LNCAP (cell line): ENCODE data around the gene ATPAF2.

Source experiments
- CTCF ChIP-seq: fragments of 450-650 bp; IDR thresholded peaks from 2 replicates; pipeline ENCODE4 v1.5.1; 2017; ENCODE audit warnings: mild to moderate bottlenecking

Gene ATPAF2

GRCh38 chr17:18006495-18007239 is 32.3 kb downstream of the ATPAF2 start:
- TF ChIP-seq CTCF, result no peak

GRCh38 chr17:18005496-18005895 is 33.5 kb downstream of the ATPAF2 start:
- no peak for TF ChIP-seq CTCF

- TF ChIP-seq CTCF, result no peak
These were observed 34.1 kb downstream of the ATPAF2 start for GRCh38 chr17:18004884-18005305.

- TF ChIP-seq CTCF, result no peak
These were observed 34.6 kb downstream of the ATPAF2 start for GRCh38 chr17:18004345-18004744.

- TF ChIP-seq CTCF, result no peak
These were observed 36.8 kb downstream of the ATPAF2 start for GRCh38 chr17:18002171-18002570.

- no peak for TF ChIP-seq CTCF
These were observed 38.9 kb downstream of the ATPAF2 start for GRCh38 chr17:18000030-18000408.

- TF ChIP-seq CTCF, result no peak
These were observed 39.5 kb downstream of the ATPAF2 start for GRCh38 chr17:17999364-18000029.
